T47D (cell line): ENCODE measurements around the gene CYSLTR1.

Experiments used
- DNase-seq, 2 experiments: peaks; one replicate each; pipeline versions ENCODE4 v3.0.0 to v3.0.0-alpha.2; 2011 to 2012; ENCODE audit warnings: low read depth in 1 of 2, low spot score in 1 of 2
- JUND ChIP-seq: IDR thresholded peaks from 2 replicates; pipeline ENCODE4 v1.6.1; 2012; ENCODE audit warnings: low read depth
- in situ Hi-C: cut with HindIII; loops from 2 replicates; pipeline ENCODE4 v1.10.0; 2016; ENCODE audit warnings: low sequenced_read_pairs, low pct_unique_long_range_greater_than_20kb

Gene CYSLTR1, protein sequence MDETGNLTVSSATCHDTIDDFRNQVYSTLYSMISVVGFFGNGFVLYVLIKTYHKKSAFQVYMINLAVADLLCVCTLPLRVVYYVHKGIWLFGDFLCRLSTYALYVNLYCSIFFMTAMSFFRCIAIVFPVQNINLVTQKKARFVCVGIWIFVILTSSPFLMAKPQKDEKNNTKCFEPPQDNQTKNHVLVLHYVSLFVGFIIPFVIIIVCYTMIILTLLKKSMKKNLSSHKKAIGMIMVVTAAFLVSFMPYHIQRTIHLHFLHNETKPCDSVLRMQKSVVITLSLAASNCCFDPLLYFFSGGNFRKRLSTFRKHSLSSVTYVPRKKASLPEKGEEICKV

DNA sequence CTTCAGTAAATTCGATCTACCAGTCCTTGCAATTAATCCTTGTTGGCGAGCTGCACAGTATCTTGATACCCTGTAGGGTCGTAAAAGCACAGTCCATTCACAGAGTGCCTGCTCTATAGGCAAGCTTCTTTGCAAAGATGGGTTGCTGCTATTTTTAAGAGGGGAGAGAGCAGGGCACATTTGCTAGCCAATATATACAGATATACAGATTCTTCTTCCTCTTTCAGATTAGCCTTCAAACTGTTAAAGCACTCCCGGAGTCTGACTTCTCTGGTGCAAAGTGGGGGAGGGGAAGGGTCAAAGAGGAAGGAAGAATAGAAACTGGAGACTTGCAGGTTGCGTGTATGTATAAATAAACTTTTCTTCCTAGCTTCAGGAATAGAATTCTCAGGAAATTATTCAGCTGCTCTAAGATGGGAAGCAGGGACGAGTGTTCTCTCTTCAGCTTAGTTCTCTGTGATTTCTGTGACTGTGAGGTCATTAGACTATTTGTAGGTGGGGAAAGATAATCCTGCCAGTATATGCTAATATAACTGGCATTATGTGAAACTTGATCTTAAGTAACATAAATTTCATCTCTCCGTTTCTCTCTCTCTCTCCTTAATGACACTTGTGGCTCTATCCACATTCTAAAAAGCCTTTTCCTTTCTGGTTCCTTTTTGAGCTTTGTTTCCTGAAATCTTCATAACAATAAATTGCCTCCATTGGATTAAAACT, at the start of gene CYSLTR1:
CYSLTR1 (minus strand) TSS at position 242 of the 717 bp plus-strand sequence. CDS start 53,865 bp downstream, outside the sequence.
- DNase-seq, result no peak
- TF ChIP-seq JUND, result no peak
- in situ Hi-C loops, result no loop called here

DNA sequence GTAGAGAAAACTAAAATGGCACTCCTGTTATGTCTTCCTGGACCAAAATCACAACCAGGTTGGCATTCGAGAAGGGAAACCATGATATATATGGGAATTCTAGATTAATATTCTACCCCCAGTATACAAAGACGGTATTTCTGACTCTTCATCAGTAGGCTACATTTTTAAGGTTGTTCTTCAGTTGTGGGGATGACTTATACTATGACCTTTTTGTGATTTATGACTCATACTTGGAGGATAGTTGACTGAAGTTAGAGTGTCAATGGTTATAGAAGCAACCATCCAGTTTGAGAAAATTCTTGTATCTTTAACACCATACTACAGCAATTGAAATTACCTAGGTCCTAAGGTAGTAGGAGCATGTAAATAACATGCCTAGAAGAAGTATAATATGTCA, 49.8 kb upstream of the CYSLTR1 start:
- TF ChIP-seq JUND, result no peak
- in situ Hi-C loops, result no loop called here
- no peak for DNase-seq

DNA sequence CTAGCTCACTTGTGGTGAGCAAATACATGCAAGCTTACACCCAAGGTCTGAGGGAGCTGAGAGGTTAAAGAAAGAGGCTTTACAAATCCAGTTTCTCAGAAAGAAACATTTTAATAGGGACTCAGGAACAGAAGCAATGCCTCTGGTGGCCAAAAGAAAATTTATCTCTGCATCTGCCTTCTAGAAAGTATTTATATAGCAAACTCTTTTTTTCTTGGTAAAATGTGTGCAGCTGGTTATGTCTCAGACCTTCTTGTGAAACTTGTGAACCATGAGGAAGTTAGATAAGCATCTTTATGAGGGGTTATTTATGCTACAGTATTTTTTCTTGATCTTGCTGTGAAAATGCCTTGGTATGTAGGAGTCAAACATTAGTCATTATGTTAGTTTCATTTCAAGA, 48.5 kb upstream of the CYSLTR1 start:
- TF ChIP-seq JUND, result peak; percentile 52; the same call in 1 of the 2 replicates
- in situ Hi-C loops, result no loop called here
- peak in 1 of 2 experiments; percentile 66 for DNase-seq

DNA sequence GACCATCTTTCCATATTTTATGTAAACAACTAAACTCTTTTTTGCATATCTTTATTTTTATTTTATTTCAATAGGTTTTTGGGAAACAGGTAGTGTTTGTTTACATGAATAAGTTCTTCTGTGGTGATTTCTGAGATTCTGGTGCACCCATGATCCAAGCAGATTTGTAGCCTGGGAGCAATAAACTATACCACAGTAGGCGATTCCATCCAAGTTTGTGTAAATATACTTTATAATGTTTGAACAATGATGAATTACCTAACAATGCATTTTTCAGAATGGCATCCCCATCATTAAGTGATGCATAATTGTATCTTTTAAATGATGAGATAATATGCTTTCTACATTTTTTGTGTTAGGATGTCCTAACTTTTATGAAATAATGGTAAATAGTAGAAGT, 39.2 kb upstream of the CYSLTR1 start:
- in situ Hi-C loops, result no loop called here
- no peak for TF ChIP-seq JUND
- DNase-seq, result no peak

DNA sequence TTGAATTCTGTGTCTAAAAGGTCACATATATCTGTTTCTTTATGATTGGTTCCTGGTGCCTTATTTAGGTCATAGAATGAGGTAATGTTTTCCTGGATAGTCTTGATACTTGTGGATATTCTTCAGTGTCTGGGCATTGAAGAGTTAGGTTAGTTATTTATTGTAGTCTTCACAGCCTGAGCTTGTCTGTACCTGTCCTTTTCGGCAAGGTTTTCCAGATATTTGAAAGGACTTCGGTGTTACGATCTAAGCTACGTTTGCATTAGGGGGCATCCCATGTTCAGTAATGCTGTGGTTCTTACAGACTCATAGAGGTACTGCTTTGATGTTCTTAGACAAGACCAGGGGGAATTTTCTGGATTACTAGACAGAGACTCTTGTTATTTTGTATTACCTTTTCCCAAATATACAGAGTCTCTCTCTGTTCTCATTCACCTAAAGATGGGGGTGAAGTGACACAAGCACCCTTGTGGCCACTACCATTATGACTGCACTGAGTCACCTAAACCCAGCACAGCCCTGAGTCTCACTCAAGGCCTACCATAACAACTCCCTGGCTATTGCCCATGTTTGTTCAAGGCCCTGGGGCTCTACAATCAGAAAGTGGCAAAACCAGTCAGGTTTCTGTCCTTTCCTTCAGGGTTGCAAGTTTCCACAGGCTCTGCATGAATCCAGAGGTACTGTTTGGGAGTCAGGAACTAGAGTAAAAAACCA, 30.1 kb upstream of the CYSLTR1 start:
- in situ Hi-C loops, result no loop called here
- TF ChIP-seq JUND, result no peak
- peak in 1 of 2 experiments; percentile 85 for DNase-seq

DNA sequence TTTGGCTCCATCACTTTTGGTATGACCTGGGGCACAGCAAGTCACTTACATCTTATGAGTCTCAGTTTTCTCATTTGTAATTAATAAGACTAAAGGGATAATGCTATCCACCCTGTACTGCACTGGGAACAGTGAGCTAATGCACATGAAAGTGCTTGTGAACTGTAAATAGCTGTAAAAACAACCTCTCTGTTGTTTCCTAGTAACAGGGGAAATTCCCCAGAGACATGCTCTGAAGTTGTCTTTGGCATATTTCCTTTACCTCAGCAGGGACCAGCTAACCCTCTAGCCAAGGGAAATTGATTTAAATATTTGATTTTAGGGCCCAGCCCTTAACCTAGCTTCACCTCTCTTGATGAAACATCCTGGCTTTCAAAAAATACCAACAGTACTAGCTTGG, 6.1 kb upstream of the CYSLTR1 start:
- DNase-seq, result peak in 1 of 2 experiments; percentile 64
- in situ Hi-C loops, result no loop called here
- TF ChIP-seq JUND, result no peak

DNA sequence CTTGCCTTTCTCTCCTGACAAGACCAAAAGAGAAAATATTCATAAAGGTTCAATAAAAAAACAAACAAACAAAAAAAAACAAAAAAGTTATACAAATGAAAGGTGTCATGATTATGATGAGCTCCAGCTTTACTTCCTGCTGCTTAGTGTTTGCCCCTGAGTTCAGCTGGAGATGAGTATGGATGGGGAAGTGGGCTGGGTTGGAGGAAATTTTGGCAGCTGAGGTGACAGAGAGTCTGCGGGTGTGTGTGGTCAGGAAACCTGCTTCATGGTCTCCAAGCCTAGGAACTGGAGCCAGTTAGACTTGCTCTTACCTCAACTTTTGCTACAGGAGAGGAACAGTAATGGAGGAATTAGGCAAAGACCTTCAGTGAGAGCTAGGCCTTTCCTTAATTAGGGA, 4.3 kb upstream of the CYSLTR1 start:
- no peak for DNase-seq
- TF ChIP-seq JUND, result no peak

DNA sequence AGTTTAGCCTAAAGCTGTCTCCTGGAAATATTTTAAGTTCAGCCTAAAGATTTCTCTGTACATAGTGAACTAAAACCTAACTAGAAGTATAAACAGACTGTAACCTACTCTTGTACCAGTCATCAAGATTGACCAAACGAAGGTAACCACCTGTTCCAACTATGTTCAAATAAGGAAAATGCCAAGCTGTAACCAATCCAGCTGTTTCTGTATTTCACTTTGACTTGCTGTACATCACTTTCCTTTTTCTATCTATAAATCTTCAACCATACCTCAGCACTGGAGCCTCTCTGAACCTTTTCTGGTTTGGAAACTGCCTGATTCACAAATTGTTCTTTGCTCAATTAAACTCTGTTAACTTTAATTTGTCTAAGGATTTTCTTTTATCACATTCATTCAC, 3.1 kb upstream of the CYSLTR1 start:
- in situ Hi-C loops, result no loop called here
- no peak for TF ChIP-seq JUND
- no peak for DNase-seq

More for the DNA sequence above, 4.3 kb upstream of the CYSLTR1 start:
- in situ Hi-C loops, result no loop called here

DNA sequence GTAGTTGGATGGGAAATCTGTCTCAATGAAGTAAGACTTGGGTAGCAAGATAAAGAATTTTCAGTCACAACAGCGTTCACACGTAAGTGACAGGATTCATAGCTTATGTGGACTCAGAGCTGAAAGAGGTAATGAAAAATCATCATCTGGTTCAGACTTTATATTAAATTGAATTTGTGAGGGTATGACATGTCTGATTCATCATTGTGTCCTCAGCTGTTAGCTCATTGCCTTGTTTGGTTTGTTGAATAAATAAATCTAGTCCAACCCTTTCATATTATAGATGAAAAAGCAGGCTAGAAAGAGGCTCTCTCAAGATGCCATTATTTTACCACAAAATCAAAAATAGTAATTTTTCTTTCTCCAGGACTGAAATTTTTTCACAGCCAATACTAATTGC, 2.7 kb upstream of the CYSLTR1 start:
- in situ Hi-C loops, result no loop called here
- TF ChIP-seq JUND, result no peak
- DNase-seq, result no peak

DNA sequence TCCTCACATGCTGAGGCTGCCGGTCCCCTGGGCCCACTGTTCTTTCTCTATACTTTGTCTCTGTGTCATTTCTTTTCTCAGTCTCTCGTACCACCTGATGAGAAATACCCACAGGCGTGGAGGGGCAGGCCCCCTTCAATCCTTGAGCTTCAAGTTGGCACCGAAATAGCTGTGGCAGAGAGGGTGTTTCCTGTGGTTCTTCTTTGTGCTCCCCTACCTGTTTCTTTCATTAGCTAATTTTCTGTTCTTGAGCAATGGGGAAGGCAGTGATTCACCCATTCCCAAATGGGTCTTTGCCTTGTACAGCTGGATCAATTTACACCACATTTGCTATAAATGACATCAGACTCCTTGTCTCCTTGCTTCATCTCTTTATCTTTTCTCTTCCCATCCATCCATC, 2.1 kb upstream of the CYSLTR1 start:
- in situ Hi-C loops, result no loop called here
- TF ChIP-seq JUND, result no peak
- DNase-seq, result no peak

DNA sequence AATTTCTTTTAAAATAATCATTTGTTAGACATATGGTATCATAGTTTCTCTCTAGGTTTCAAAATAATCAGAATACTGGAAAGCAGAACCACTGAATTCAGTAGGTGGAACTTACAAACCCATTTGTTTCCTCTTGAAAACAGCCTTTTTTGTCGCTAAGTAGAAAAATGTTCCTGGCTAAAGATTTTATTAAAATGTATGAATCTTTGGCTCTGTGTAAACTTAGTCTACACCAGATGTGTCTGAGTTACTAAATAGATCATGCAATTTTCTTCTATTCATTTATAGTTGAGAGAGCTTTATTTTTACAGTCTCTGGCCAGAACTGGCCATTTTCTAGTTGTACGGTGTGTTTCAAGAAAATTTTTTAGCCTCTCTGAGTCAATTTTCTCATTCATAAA, 1.0 kb downstream of the CYSLTR1 start:
- in situ Hi-C loops, result no loop called here
- no peak for DNase-seq
- no peak for TF ChIP-seq JUND

DNA sequence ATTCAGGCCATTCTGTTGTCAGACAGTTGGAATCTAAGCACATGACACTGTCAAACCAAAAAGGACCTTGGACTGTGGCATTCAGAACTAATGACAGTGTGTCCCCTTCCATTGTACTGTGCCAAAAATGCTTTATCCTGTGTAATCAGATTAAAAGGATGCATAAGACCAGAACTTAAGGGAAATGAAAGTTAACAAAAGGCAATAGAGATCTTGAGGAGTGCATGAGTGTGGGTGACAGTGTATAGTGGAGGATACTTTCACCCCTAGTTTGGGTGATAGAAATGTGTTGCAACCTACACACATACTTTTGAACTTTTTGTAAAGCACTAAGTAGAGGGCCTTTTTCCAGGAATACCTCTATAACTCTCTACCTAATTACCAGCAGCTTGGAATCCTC, 4.5 kb downstream of the CYSLTR1 start:
- no peak for DNase-seq
- no peak for TF ChIP-seq JUND
- in situ Hi-C loops, result no loop called here

DNA sequence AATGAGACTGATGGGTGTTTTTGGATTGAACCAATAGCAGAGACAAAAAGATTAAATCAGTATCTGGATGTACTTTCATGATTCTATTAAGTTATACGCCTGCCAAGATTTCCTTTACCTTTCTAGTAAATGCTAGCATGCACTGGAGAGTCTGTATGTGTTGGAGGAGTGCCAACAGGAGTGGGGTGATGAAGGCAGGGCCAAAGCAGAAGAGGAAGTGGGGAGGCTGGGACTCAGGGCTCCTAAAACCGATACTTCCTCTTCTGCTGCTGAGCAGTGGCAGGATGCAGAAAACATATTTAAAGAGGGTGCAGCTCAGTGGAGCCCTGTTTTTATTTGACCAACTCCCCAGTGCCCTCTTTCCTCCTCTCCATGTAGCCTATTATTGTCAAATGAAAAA, 5.6 kb downstream of the CYSLTR1 start:
- in situ Hi-C loops, result no loop called here
- peak in 1 of 2 experiments; percentile 12 for DNase-seq
- TF ChIP-seq JUND, result no peak
